ENCODE data around the gene AGPAT3. TPM values are rescaled to one million over a fixed set of nuclear protein-coding genes. Genes with fewer than 3 reads are reported as not detected.

Gene AGPAT3
- total and polyA plus RNA-seq, 2 donors (not counting 3 experiments of a cell fraction or from before 2014, with no cell fraction given) = 39.9 to 76.7 TPM

- no peaks in the 10 kb centered on the region for H3K9me3 ChIP-seq (replicated peaks; ENCODE audit: control insufficient read depth, insufficient read depth, low read length)
- H3K9me1 ChIP-seq (replicated peaks; ENCODE audit: control insufficient read depth, extremely low read depth, insufficient read depth, low read length) = no peaks in the 10 kb centered on the region
- H4K20me1 ChIP-seq (replicated peaks; ENCODE audit: control insufficient read depth, extremely low read depth, insufficient read depth, low read length) = no peaks in the 10 kb centered on the region
- no peaks in the 10 kb centered on the region for H3K79me2 ChIP-seq (ENCODE audit: control insufficient read depth, insufficient read depth, low read length)
- H2AFZ ChIP-seq (ENCODE audit: low read depth, low read length) = no peak overlapping the region
- H3K27ac ChIP-seq (ENCODE audit: insufficient read depth, low read depth, low read length) = no peak overlapping the region
- intact Hi-C loops (cut with micrococcal nuclease) (no loop called here), dilution Hi-C loops (cut with MboI; ENCODE audit: extremely low pct_ligation_motif_present, low sequenced_read_pairs) (no loop called here)
- BruUV-seq (replicated peaks) = no TSS peak
- FAIRE-seq (no peak), DNase-seq (ENCODE audit: low read depth, low spot score) (no peak)
- no peak for TF ChIP-seq JUN (IDR thresholded peaks at IDR 0.05; ENCODE audit: borderline replicate concordance, insufficient read depth, insufficient read length, low read depth)
- no peak for TF ChIP-seq FOS (IDR thresholded peaks at IDR 0.05; ENCODE audit: borderline replicate concordance, insufficient read depth, low read length)
- no peak for TF ChIP-seq EZH2 (IDR thresholded peaks at IDR 0.05; ENCODE audit: borderline replicate concordance, low read depth, low read length, severe bottlenecking)
- no peak for TF ChIP-seq POLR2A (IDR thresholded peaks at IDR 0.05; ENCODE audit: low read depth, low read length)
- TF ChIP-seq POLR2AphosphoS5 (IDR thresholded peaks at IDR 0.05; ENCODE audit: insufficient read depth, low read depth, low read length) = no peak
- TF ChIP-seq GATA2 (IDR thresholded peaks at IDR 0.05; ENCODE audit: insufficient read depth, insufficient read length, low read depth, low read length) = no peak
- TF ChIP-seq CTCF (IDR thresholded peaks at IDR 0.05; ENCODE audit: extremely low read depth in 1 of 2, insufficient read depth in 1 of 2, low read depth in 1 of 2, low read length in 2 of 2) = no peak
- TF ChIP-seq MYC (IDR thresholded peaks at IDR 0.05; ENCODE audit: low read depth, low read length) = no peak
- no peak for TF ChIP-seq MAX (IDR thresholded peaks at IDR 0.05; ENCODE audit: insufficient read depth, insufficient read length)
- no peaks in the 10 kb centered on the region for H3K27me3 ChIP-seq (ENCODE audit: control insufficient read depth in 2 of 2, insufficient read depth in 2 of 2, low read length in 2 of 2)
- no peak overlapping the region for H3K4me2 ChIP-seq (ENCODE audit: insufficient read depth, low read length)
- no peak overlapping the region for H3K4me3 ChIP-seq (replicated peaks in 1 of 3; ENCODE audit: insufficient read depth in 1 of 3, low read depth in 1 of 3, low read length in 3 of 3)
- ChIA-PET CTCF (no interaction called here), POLR2A (no interaction called here)
- H3K36me3 ChIP-seq (ENCODE audit: control insufficient read depth in 2 of 2, extremely low read depth in 1 of 2, insufficient read depth in 2 of 2, low read length in 2 of 2) = no peaks in the 10 kb centered on the region
- H3K4me1 ChIP-seq (ENCODE audit: control insufficient read depth, extremely low read depth, insufficient read depth, low read length) = no peaks in the 10 kb centered on the region
- no peak overlapping the region for H3K9ac ChIP-seq (replicated peaks; ENCODE audit: extremely low read depth, insufficient read depth, low read length)
Observed at GRCh38 chr21:44000360-44000759, 135.3 kb downstream of the AGPAT3 start.
